HEK293 (cell line): ENCODE results near the gene PIK3C2G.

ENCODE experiments used
- CTCF ChIA-PET: fragments of 350-600 bp; formaldehyde crosslinking; extraction: SDS; loops from one replicate; lab custom pipeline; 2021; ENCODE audit warnings: antibody characterized with exemption; lab: Yijun Ruan, JAX
- POLR2A ChIA-PET: fragments of 300-600 bp; formaldehyde crosslinking; extraction: SDS; loops from one replicate; lab custom pipeline; 2020; ENCODE audit warnings: antibody characterized with exemption, inconsistent platforms; lab: Yijun Ruan, JAX
- H3K27ac ChIP-seq: fragments of 200-500 bp; sonication (Bioruptor generic); 2 replicates; pipeline ENCODE4 v1.5.1; 2014; ENCODE audit warnings: low read depth, low read length, control low read depth, inconsistent platforms; ENCODE audit errors: extremely low read depth
- H3K36me3 ChIP-seq, 2 experiments: fragments of 200-500 bp in 1 of 2; sonication (Bioruptor generic) in 1 of 2; 1 replicate in 1 of 2; 2 replicates in 1 of 2; pipeline ENCODE4 v1.5.1; 2014 to 2017; ENCODE audit warnings: inconsistent platforms in 2 of 2, low read length in 2 of 2; ENCODE audit not compliant: control insufficient read depth in 2 of 2, insufficient read depth in 1 of 2
- H3K4me1 ChIP-seq: fragments of 200-500 bp; sonication (Bioruptor generic); 2 replicates; pipeline ENCODE4 v1.5.1; 2014; ENCODE audit warnings: mild to moderate bottlenecking, low read length, inconsistent platforms; ENCODE audit not compliant: control insufficient read depth, insufficient read depth
- H3K4me3 ChIP-seq: 2 replicates; pipeline ENCODE4 v1.5.1; 2011; ENCODE audit warnings: low read depth, mild to moderate bottlenecking, control low read depth, low read length, moderate library complexity
- H3K9me3 ChIP-seq: fragments of 200-500 bp; sonication (Bioruptor generic); 2 replicates; pipeline ENCODE4 v1.5.1; 2014; ENCODE audit warnings: low read depth, low read length, inconsistent platforms; ENCODE audit not compliant: control insufficient read depth, insufficient read depth
- ATF2 ChIP-seq: fragments of 450-650 bp; formaldehyde crosslinking; IDR thresholded peaks from 2 replicates; pipeline ENCODE4 v1.5.1; 2016; ENCODE audit warnings: missing biosample characterization, missing genetic modification characterization, low read depth
- ZBTB10 ChIP-seq: fragments of 450-650 bp; formaldehyde crosslinking; IDR thresholded peaks from 2 replicates; pipeline ENCODE4 v1.5.1; 2016; ENCODE audit warnings: missing biosample characterization, missing genetic modification characterization
- ZBTB11 ChIP-seq: fragments of 450-650 bp; formaldehyde crosslinking; conservative IDR thresholded peaks from 2 replicates; pipeline ENCODE4 v1.5.1; 2016; ENCODE audit warnings: low read depth, missing biosample characterization, missing genetic modification characterization
- ZBTB26 ChIP-seq: fragments of 450-650 bp; formaldehyde crosslinking; optimal IDR thresholded peaks from 2 replicates; pipeline ENCODE3; 2016; ENCODE audit warnings: missing biosample characterization, mild to moderate bottlenecking, missing genetic modification characterization
- ZBTB7A ChIP-seq: fragments of 450-650 bp; formaldehyde crosslinking; IDR thresholded peaks from 2 replicates; pipeline ENCODE4 v1.5.1; 2016; ENCODE audit warnings: low read depth, missing biosample characterization, missing genetic modification characterization
- ZNF132 ChIP-seq: fragments of 450-650 bp; formaldehyde crosslinking; IDR thresholded peaks from 2 replicates; pipeline ENCODE4 v1.5.1; 2017; ENCODE audit warnings: missing biosample characterization, missing genetic modification characterization, borderline replicate concordance
- ZNF18 ChIP-seq: fragments of 450-650 bp; formaldehyde crosslinking; IDR thresholded peaks from 2 replicates; pipeline ENCODE4 v1.5.1; 2016; ENCODE audit warnings: missing biosample characterization, missing genetic modification characterization
- ZNF416 ChIP-seq: fragments of 450-650 bp; formaldehyde crosslinking; IDR thresholded peaks from 2 replicates; pipeline ENCODE4 v1.5.1; 2016; ENCODE audit warnings: missing biosample characterization, missing genetic modification characterization
- ZNF473 ChIP-seq: fragments of 450-650 bp; formaldehyde crosslinking; IDR thresholded peaks from 2 replicates; pipeline ENCODE4 v1.5.1; 2017; ENCODE audit warnings: missing biosample characterization, missing genetic modification characterization
- ZNF501 ChIP-seq: fragments of 450-650 bp; formaldehyde crosslinking; IDR thresholded peaks from 2 replicates; pipeline ENCODE4 v1.5.1; 2016; ENCODE audit warnings: missing biosample characterization, missing genetic modification characterization
- ZNF513 ChIP-seq: fragments of 450-650 bp; IDR thresholded peaks from 2 replicates; pipeline ENCODE4 v1.5.1; 2018; ENCODE audit warnings: missing biosample characterization, missing genetic modification characterization
- ZNF544 ChIP-seq: fragments of 450-650 bp; formaldehyde crosslinking; IDR thresholded peaks from 2 replicates; pipeline ENCODE4 v1.5.0; 2017; ENCODE audit warnings: missing biosample characterization, missing genetic modification characterization
- ZNF654 ChIP-seq: fragments of 450-650 bp; formaldehyde crosslinking; IDR thresholded peaks from 2 replicates; pipeline ENCODE4 v1.5.1; 2016; ENCODE audit warnings: low read depth, missing biosample characterization, missing genetic modification characterization
- ZNF660 ChIP-seq: fragments of 450-650 bp; IDR thresholded peaks from 2 replicates; pipeline ENCODE4 v1.5.1; 2018; ENCODE audit warnings: missing biosample characterization, mild to moderate bottlenecking, missing genetic modification characterization
- ZNF670 ChIP-seq: fragments of 450-650 bp; formaldehyde crosslinking; IDR thresholded peaks from 2 replicates; pipeline ENCODE4 v1.5.1; 2016; ENCODE audit warnings: missing biosample characterization, missing genetic modification characterization, low read depth
- ZNF792 ChIP-seq: fragments of 450-650 bp; formaldehyde crosslinking; IDR thresholded peaks from 2 replicates; pipeline ENCODE4 v1.5.1; 2016; ENCODE audit warnings: missing biosample characterization, missing genetic modification characterization
- ZNF837 ChIP-seq: fragments of 450-650 bp; formaldehyde crosslinking; IDR thresholded peaks from 2 replicates; pipeline ENCODE4 v1.5.1; 2016; ENCODE audit warnings: missing biosample characterization, missing genetic modification characterization
- ZSCAN30 ChIP-seq: fragments of 450-650 bp; IDR thresholded peaks from 2 replicates; pipeline ENCODE4 v1.5.1; 2018; ENCODE audit warnings: missing biosample characterization, mild to moderate bottlenecking, missing genetic modification characterization, moderate library complexity

PIK3C2G gene

GRCh38 chr12:18424857-18425256, 163.5 kb downstream of the PIK3C2G start:
- ChIA-PET CTCF (no interaction called here), POLR2A (no interaction called here)
- TF ChIP-seq ZBTB7A (tag by site-specific recombination) (no peak), ZSCAN30 (tag by site-specific recombination) (no peak)
- Histone ChIP-seq H3K4me1 (no peaks in the 10 kb centered on the region), H3K4me3 (no peak overlapping the region), H3K9me3 (no peaks in the 10 kb centered on the region), H3K36me3 (no peaks in the 10 kb centered on the region), H3K27ac (no peak overlapping the region)

GRCh38 chr12:18427520-18427919, 166.2 kb downstream of the PIK3C2G start:
- no peaks in the 10 kb centered on the region for H3K9me3 ChIP-seq
- H3K27ac ChIP-seq = no peak overlapping the region
- TF ChIP-seq ATF2 (tag by site-specific recombination) (peak; percentile 60), ZNF513 (tag by site-specific recombination) (no peak), ZNF473 (tag by site-specific recombination) (no peak), ZNF660 (tag by site-specific recombination) (no peak)
- no peaks in the 10 kb centered on the region for H3K4me1 ChIP-seq
- CTCF ChIA-PET = interaction anchor here (0.6 to 0.7 kb wide), 5 partner anchors 107 to 426 kb away, joined by 3 to 4 read pairs (median 3); no protein-coding TSS in a partner anchor
- POLR2A ChIA-PET = no interaction called here
- no peak overlapping the region for H3K4me3 ChIP-seq
- H3K36me3 ChIP-seq = no peaks in the 10 kb centered on the region

GRCh38 chr12:18428416-18428815, 167.1 kb downstream of the PIK3C2G start:
- Histone ChIP-seq H3K27ac (no peak overlapping the region), H3K36me3 (no peaks in the 10 kb centered on the region), H3K9me3 (no peaks in the 10 kb centered on the region), H3K4me1 (no peaks in the 10 kb centered on the region), H3K4me3 (no peak overlapping the region)
- ChIA-PET CTCF (interaction anchor here (0.7 to 1.0 kb wide), 2 partner anchors 171 to 758 kb away, joined by 3 read pairs; no protein-coding TSS in a partner anchor), POLR2A (no interaction called here)
- TF ChIP-seq ZNF544 (tag by site-specific recombination) = no peak
- no peak for TF ChIP-seq ZNF654
- TF ChIP-seq ZNF670 = no peak
- no peak for TF ChIP-seq ZNF18 (tag by site-specific recombination)
- no peak for TF ChIP-seq ZNF792 (tag by site-specific recombination)
- TF ChIP-seq ZNF837 (tag by site-specific recombination) = no peak
- no peak for TF ChIP-seq ZBTB26
- no peak for TF ChIP-seq ZNF501
- no peak for TF ChIP-seq ZBTB10 (tag by site-specific recombination)
- no peak for TF ChIP-seq ZBTB11 (tag by site-specific recombination)
- TF ChIP-seq ZNF416 (tag by site-specific recombination) = no peak
- TF ChIP-seq ZNF132 = no peak
